GM12878 (cell line): ENCODE measurements around the gene CREB5. TPM values are rescaled to one million over a fixed set of nuclear protein-coding genes. Genes with fewer than 3 reads are reported as not detected.

Source experiments
- ATAC-seq: fragments of 200-7000 bp; cut with Tn5 transposase; 3 replicates; pipeline ENCODE4 v1.9.1; 2020; ENCODE audit warnings: mild to moderate bottlenecking, moderate library complexity
- BruUV-seq: library from RNA; stranded (reverse); fragments of 400-500 nt; replicated peaks from 2 replicates; lab custom pipeline; 2021; lab: Mats Ljungman, UMichigan
- CTCF ChIA-PET: fragments of 300-600 bp; sonication (Branson Sonifier 250); formaldehyde crosslinking; extraction: SDS; loops from one replicate; lab custom pipeline; 2021; ENCODE audit warnings: inconsistent platforms; lab: Yijun Ruan, JAX
- POLR2A ChIA-PET: fragments of 350-600 bp; formaldehyde crosslinking; extraction: SDS; loops from one replicate; lab custom pipeline; 2021; ENCODE audit warnings: inconsistent platforms; lab: Charles Lee
- RAD21 ChIA-PET: fragments of 300-600 bp; sonication (Branson Sonifier 250); formaldehyde crosslinking; loops from one replicate; lab custom pipeline; 2023; ENCODE audit warnings: antibody characterized with exemption; ENCODE audit not compliant: unreplicated experiment; lab: Charles Lee
- SMC1A ChIA-PET: fragments of 300-600 bp; sonication (Branson Sonifier 250); formaldehyde crosslinking; loops from one replicate; lab custom pipeline; 2023; ENCODE audit not compliant: unreplicated experiment, uncharacterized antibody; lab: Charles Lee
- DNase-seq: peaks from one replicate; pipeline ENCODE4 v3.0.0-alpha.2; 2011; ENCODE audit warnings: low read depth, low spot score
- FAIRE-seq: peaks from 3 replicates; lab custom pipeline; 2011; peaks lifted over from hg19 to GRCh38; lab: Jason Lieb, UNC
- H2AFZ ChIP-seq: 2 replicates; pipeline ENCODE4 v1.6.0; 2011; ENCODE audit warnings: low read depth, low read length, control low read depth; ENCODE audit not compliant: control insufficient read depth
- H3K27ac ChIP-seq: 2 replicates; pipeline ENCODE4 v1.5.1; 2011; ENCODE audit warnings: control low read depth; ENCODE audit not compliant: control insufficient read depth, insufficient read depth
- H3K27me3 ChIP-seq, 2 experiments: replicated peaks in 1 of 2; 2 replicates each; pipeline versions ENCODE4 v1.6.0 to v1.6.1; 2011; ENCODE audit warnings: low read length in 1 of 2; ENCODE audit not compliant: control insufficient read depth in 2 of 2, insufficient read depth in 2 of 2
- H3K36me3 ChIP-seq, 2 experiments: 2 replicates each; pipeline ENCODE4 v1.5.1; 2011; ENCODE audit warnings: low read length in 1 of 2; ENCODE audit not compliant: control insufficient read depth in 2 of 2, insufficient read depth in 2 of 2
- H3K4me1 ChIP-seq: 2 replicates; pipeline ENCODE4 v1.6.1; 2011; ENCODE audit warnings: mild to moderate bottlenecking, low read length, moderate library complexity, mixed read lengths; ENCODE audit not compliant: control insufficient read depth, insufficient read depth
- H3K4me2 ChIP-seq: 2 replicates; pipeline ENCODE4 v1.6.0; 2011; ENCODE audit warnings: control low read depth; ENCODE audit not compliant: control insufficient read depth, insufficient read depth
- H3K4me3 ChIP-seq: fragments of 200-600 bp; sonication (generic); 2 replicates; pipeline ENCODE4 v1.5.1; 2016
- H3K79me2 ChIP-seq: 2 replicates; pipeline ENCODE4 v1.6.0; 2011; ENCODE audit warnings: low read length; ENCODE audit not compliant: control insufficient read depth, insufficient read depth
- H3K9ac ChIP-seq: 2 replicates; pipeline ENCODE4 v1.8.0; 2011; ENCODE audit warnings: low read length, control low read depth, mixed read lengths; ENCODE audit not compliant: control insufficient read depth, insufficient read depth
- H3K9me3 ChIP-seq: replicated peaks from 3 replicates; pipeline ENCODE4 v1.5.1; 2011; ENCODE audit warnings: mild to moderate bottlenecking, low read length; ENCODE audit not compliant: control insufficient read depth, insufficient read depth
- H4K20me1 ChIP-seq: 2 replicates; pipeline ENCODE4 v1.6.0; 2011; ENCODE audit not compliant: control insufficient read depth, insufficient read depth
- CREM ChIP-seq: IDR thresholded peaks from 2 replicates; pipeline ENCODE4 v1.6.1; 2014; ENCODE audit warnings: antibody characterized with exemption, low read depth
- IRF4 ChIP-seq: IDR thresholded peaks from 2 replicates; pipeline ENCODE4 v1.6.1; 2011; ENCODE audit warnings: low read depth, low read length
- JUND ChIP-seq: IDR thresholded peaks from 2 replicates; pipeline ENCODE4 v1.6.1; 2012; ENCODE audit warnings: low read depth, mild to moderate bottlenecking, low read length, improper control_type of control experiment, moderate library complexity
- KDM1A ChIP-seq: fragments of 200-600 bp; sonication (generic); IDR thresholded peaks from 2 replicates; pipeline ENCODE4 v1.6.1; 2016; ENCODE audit warnings: borderline replicate concordance
- NBN ChIP-seq: fragments of 450-650 bp; IDR thresholded peaks from 2 replicates; pipeline ENCODE4 v1.6.1; 2016
- NFYA ChIP-seq: IDR thresholded peaks from 2 replicates; pipeline ENCODE4 v1.6.1; 2011; ENCODE audit warnings: low read depth, mild to moderate bottlenecking, low read length, improper control_type of control experiment, borderline replicate concordance
- NR2C2 ChIP-seq: IDR thresholded peaks from 2 replicates; pipeline ENCODE4 v1.6.1; 2011; ENCODE audit warnings: borderline replicate concordance, low read depth; ENCODE audit not compliant: control insufficient read depth, insufficient read length
- PAX8 ChIP-seq: fragments of 450-650 bp; IDR thresholded peaks from 2 replicates; pipeline ENCODE4 v1.6.1; 2017; ENCODE audit warnings: mild to moderate bottlenecking, moderate library complexity
- POLR2AphosphoS2 ChIP-seq: IDR thresholded peaks from 2 replicates; pipeline ENCODE4 v1.6.1; 2011; ENCODE audit warnings: low read depth, mild to moderate bottlenecking, low read length, improper control_type of control experiment, moderate library complexity
- RB1 ChIP-seq: fragments of 450-650 bp; formaldehyde crosslinking; IDR thresholded peaks from 2 replicates; pipeline ENCODE4 v1.6.1; 2017; ENCODE audit warnings: mild to moderate bottlenecking, borderline replicate concordance
- SUZ12 ChIP-seq: fragments of 200-600 bp; sonication (generic); IDR thresholded peaks from one replicate; pipeline ENCODE4 v1.6.1; 2018; ENCODE audit warnings: antibody characterized with exemption, mild to moderate bottlenecking; ENCODE audit not compliant: unreplicated experiment
- ZNF207 ChIP-seq: fragments of 450-650 bp; IDR thresholded peaks from 2 replicates; pipeline ENCODE4 v1.6.1; 2014; ENCODE audit warnings: antibody characterized with exemption, mild to moderate bottlenecking, borderline replicate concordance
- WGBS: methylation state at CpG from one replicate; pipeline ENCODE4 v1.1.6; 2016; ENCODE audit warnings: low lambda C conversion rate; ENCODE audit not compliant: insufficient replicate concordance, insufficient coverage; ENCODE audit errors: missing lambda C conversion rate; 5-methylcytosine and 5-hydroxymethylcytosine counted together
- in situ Hi-C: fragments of 300-500 bp; cut with MboI; formaldehyde crosslinking; loops from 9 replicates; pipeline ENCODE4 v1.14.3; 2018; ENCODE audit warnings: mixed read lengths
- intact Hi-C: fragments of 100-400 bp; cut with micrococcal nuclease; formaldehyde crosslinking; loops from one replicate; pipeline ENCODE4 v1.14.2; 2022; ENCODE audit not compliant: unreplicated experiment
- polyA plus RNA-seq, 11 experiments: library from polyadenylated mRNA; depleted of rRNA in 4 of 11; unstranded in 6 of 11; stranded (reverse) in 5 of 11; fragments of >200 nt; fragmentation: Nextera tagmentation in 4 of 11; fragmentation: Illumina TruSeq in 1 of 11; extraction: Ambion mirVana in 4 of 11; extraction: Trizol in 1 of 11; gene quantifications; 1 replicate in 1 of 11; 2 replicates in 10 of 11; pipeline versions ENCODE4 v1.2.1 to v1.2.3, GENCODE V29; 2011 to 2016; ENCODE audit warnings: inconsistent platforms in 2 of 11, missing spikeins in 2 of 11, low read depth in 1 of 11
- total RNA-seq, 4 experiments: library from RNA; depleted of rRNA in 3 of 4; stranded (reverse); fragments of >200 nt in 3 of 4; fragmentation: Illumina TruSeq in 1 of 4; extraction: Trizol in 1 of 4; gene quantifications; 2 replicates each; pipeline versions ENCODE4 v1.2.1 to v1.2.3, GENCODE V29; 2013 to 2021
- TF ChIP-seq, protein P1 (sequence below): fragments of 450-650 bp; IDR thresholded peaks from 2 replicates; pipeline ENCODE4 v1.6.1; 2017; ENCODE audit warnings: low read depth, mild to moderate bottlenecking, moderate library complexity
- TF ChIP-seq, protein P2 (sequence below): fragments of 450-650 bp; IDR thresholded peaks from 2 replicates; pipeline ENCODE4 v1.6.1; 2016; ENCODE audit warnings: mild to moderate bottlenecking

Gene CREB5
- total and polyA plus RNA-seq, 10 of the 15 experiments (the other 5 are each of a cell fraction or from before 2014, with no cell fraction given) = 12.9 to 74.1 (median 53.0) TPM

DNA sequence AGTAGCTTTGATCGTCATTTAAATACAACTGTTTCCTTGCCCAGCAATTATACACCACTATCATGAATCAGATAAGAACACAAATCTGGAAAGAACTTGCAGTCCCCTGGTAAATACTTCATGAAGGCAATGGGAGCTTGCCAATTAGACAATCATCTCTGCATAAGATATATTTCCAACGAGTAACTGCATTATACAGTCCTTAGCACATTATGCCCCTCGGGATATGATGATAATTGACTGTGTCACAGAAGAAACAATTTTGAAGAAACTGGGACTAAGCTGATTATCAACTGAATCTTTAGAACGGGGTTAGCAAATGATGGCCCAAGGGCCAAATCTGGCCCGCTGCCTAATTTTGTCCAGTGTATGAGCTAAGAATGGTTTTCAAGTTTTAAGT is 390.1 kb downstream of the CREB5 start:
- TF ChIP-seq, protein P1, sequence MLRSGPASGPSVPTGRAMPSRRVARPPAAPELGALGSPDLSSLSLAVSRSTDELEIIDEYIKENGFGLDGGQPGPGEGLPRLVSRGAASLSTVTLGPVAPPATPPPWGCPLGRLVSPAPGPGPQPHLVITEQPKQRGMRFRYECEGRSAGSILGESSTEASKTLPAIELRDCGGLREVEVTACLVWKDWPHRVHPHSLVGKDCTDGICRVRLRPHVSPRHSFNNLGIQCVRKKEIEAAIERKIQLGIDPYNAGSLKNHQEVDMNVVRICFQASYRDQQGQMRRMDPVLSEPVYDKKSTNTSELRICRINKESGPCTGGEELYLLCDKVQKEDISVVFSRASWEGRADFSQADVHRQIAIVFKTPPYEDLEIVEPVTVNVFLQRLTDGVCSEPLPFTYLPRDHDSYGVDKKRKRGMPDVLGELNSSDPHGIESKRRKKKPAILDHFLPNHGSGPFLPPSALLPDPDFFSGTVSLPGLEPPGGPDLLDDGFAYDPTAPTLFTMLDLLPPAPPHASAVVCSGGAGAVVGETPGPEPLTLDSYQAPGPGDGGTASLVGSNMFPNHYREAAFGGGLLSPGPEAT = no peak
- TF ChIP-seq RB1 = no peak
- no peak for TF ChIP-seq NR2C2
- no peak for TF ChIP-seq IRF4
- TF ChIP-seq PAX8 = no peak
- TF ChIP-seq KDM1A = no peak
- no peak for TF ChIP-seq NBN
- TF ChIP-seq POLR2AphosphoS2 = no peak
- no peak for TF ChIP-seq SUZ12
- no peak for TF ChIP-seq ZNF207
- TF ChIP-seq, protein P2, sequence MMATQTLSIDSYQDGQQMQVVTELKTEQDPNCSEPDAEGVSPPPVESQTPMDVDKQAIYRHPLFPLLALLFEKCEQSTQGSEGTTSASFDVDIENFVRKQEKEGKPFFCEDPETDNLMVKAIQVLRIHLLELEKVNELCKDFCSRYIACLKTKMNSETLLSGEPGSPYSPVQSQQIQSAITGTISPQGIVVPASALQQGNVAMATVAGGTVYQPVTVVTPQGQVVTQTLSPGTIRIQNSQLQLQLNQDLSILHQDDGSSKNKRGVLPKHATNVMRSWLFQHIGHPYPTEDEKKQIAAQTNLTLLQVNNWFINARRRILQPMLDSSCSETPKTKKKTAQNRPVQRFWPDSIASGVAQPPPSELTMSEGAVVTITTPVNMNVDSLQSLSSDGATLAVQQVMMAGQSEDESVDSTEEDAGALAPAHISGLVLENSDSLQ = no peak
- TF ChIP-seq JUND = no peak
- TF ChIP-seq NFYA = no peak
- no peak for TF ChIP-seq CREM
- TF ChIP-seq, all 136 proteins: peak for 0
- Histone ChIP-seq H3K36me3 (peaks cover 0 to 9% of the 10 kb centered on the region in 2 experiments; a peak in 2 of 4 replicates), H3K4me1 (no peaks in the 10 kb centered on the region), H3K27me3 (no peaks in the 10 kb centered on the region), H4K20me1 (no peaks in the 10 kb centered on the region), H3K4me3 (no peak overlapping the region), H3K27ac (no peak overlapping the region), H3K4me2 (no peak overlapping the region), H3K79me2 (no peaks in the 10 kb centered on the region), H3K9me3 (no peaks in the 10 kb centered on the region), H2AFZ (no peak overlapping the region), H3K9ac (no peak overlapping the region)
- in situ Hi-C loops = no loop called here
- FAIRE-seq (no peak), ATAC-seq (no peak), DNase-seq (no peak)
- intact Hi-C loops = no loop called here
- ChIA-PET CTCF (interaction anchor here (2.7 kb wide), 1 partner anchor 11 kb away, joined by 9 read pairs; no protein-coding TSS in a partner anchor), POLR2A (interaction anchor here (0.9 kb wide), 1 partner anchor 13 kb away, joined by 3 read pairs; no protein-coding TSS in a partner anchor), SMC1A (interaction anchor here (0.6 to 1.8 kb wide), 4 partner anchors 8 to 31 kb away, joined by 3 to 5 read pairs (median 4); no protein-coding TSS in a partner anchor), RAD21 (no interaction called here)
- 83% methylated on average over 5 of the region's 5 CpGs for WGBS
- no TSS peak for BruUV-seq
